PC-3 (cell line): ENCODE data around the gene AGAP1.

Experiments used
- CTCF ChIP-seq: fragments of 300-600 bp; sonication (generic); conservative IDR thresholded peaks from 2 replicates; pipeline ENCODE4 v1.5.1; 2017; ENCODE audit warnings: antibody characterized with exemption, low read depth, mild to moderate bottlenecking, low read length
- EZH2 ChIP-seq: fragments of 300-600 bp; sonication (generic); IDR thresholded peaks from one replicate; pipeline ENCODE4 v1.6.1; 2017; ENCODE audit warnings: antibody characterized with exemption, mild to moderate bottlenecking, low read length; ENCODE audit not compliant: unreplicated experiment

- TF ChIP-seq CTCF (no peak), EZH2 (no peak)
Observed at GRCh38 chr2:236113948-236114347, 620.1 kb downstream of the AGAP1 start.
